ENCODE measurements around the gene DBH.

- TF ChIP-seq EZH2 (optimal IDR thresholded peaks at IDR 0.05; ENCODE audit: low read depth, low read length) (no peak), CTCF (IDR thresholded peaks at IDR 0.05; ENCODE audit: low read length) (no peak)
Observed at GRCh38 chr9:133608382-133608781, 27.8 kb upstream of the DBH start.
